ENCODE measurements around the gene CCDC7.
"Not testable (repeated sequence)": the region's sequence is repeated elsewhere in the genome, so short reads cannot be mapped to it uniquely, and the experiment has no call there.

Gene CCDC7

GRCh38 chr10:32582946-32583345 is 137.0 kb downstream of the CCDC7 start:
- DNase-seq = no peak

GRCh38 chr10:32598022-32598421 is 152.1 kb downstream of the CCDC7 start:
- not testable (repeated sequence) for DNase-seq

- DNase-seq = no peak
These were observed 154.4 kb downstream of the CCDC7 start for GRCh38 chr10:32600317-32600716.

- not testable (repeated sequence) for DNase-seq
These were observed 155.6 kb downstream of the CCDC7 start for GRCh38 chr10:32601562-32601961.

GRCh38 chr10:32605787-32606186 is 159.8 kb downstream of the CCDC7 start:
- no peak for DNase-seq

- DNase-seq = not testable (repeated sequence)
These were observed 164.6 kb downstream of the CCDC7 start for GRCh38 chr10:32610543-32610942.

GRCh38 chr10:32616438-32616837 is 170.5 kb downstream of the CCDC7 start:
- DNase-seq = no peak

GRCh38 chr10:32618482-32618881 is 172.5 kb downstream of the CCDC7 start:
- no peak for DNase-seq

GRCh38 chr10:32621969-32622368 is 176.0 kb downstream of the CCDC7 start:
- no peak for DNase-seq

- DNase-seq = peak in 1 of 2 experiments; percentile 0
These were observed 176.5 kb downstream of the CCDC7 start for GRCh38 chr10:32622409-32622808.

GRCh38 chr10:32627183-32627582 is 181.2 kb downstream of the CCDC7 start:
- DNase-seq = no peak

- DNase-seq = no peak
These were observed 184.0 kb downstream of the CCDC7 start for GRCh38 chr10:32629910-32630309.

- DNase-seq = no peak
These were observed 200.6 kb downstream of the CCDC7 start for GRCh38 chr10:32646535-32646934.

GRCh38 chr10:32650246-32650655 is 204.3 kb downstream of the CCDC7 start:
- DNase-seq = no peak

GRCh38 chr10:32657430-32657829 is 211.5 kb downstream of the CCDC7 start:
- DNase-seq = not testable (repeated sequence)

GRCh38 chr10:32661346-32661745 is 215.4 kb downstream of the CCDC7 start:
- no peak for DNase-seq

- no peak for DNase-seq
These were observed 235.0 kb downstream of the CCDC7 start for GRCh38 chr10:32680803-32681557.

GRCh38 chr10:32684291-32684690 is 238.4 kb downstream of the CCDC7 start:
- DNase-seq = no peak

- no peak for DNase-seq
These were observed 241.2 kb downstream of the CCDC7 start for GRCh38 chr10:32687116-32687515.

- no peak for DNase-seq
These were observed 241.6 kb downstream of the CCDC7 start for GRCh38 chr10:32687546-32687945.

- no peak for DNase-seq
These were observed 246.2 kb downstream of the CCDC7 start for GRCh38 chr10:32692174-32692573.

GRCh38 chr10:32693441-32693979 is 247.6 kb downstream of the CCDC7 start:
- no peak for DNase-seq

GRCh38 chr10:32699683-32700082 is 253.7 kb downstream of the CCDC7 start:
- not testable (repeated sequence) for DNase-seq

GRCh38 chr10:32713560-32713959 is 267.6 kb downstream of the CCDC7 start:
- DNase-seq = no peak

- DNase-seq = no peak
These were observed 285.6 kb downstream of the CCDC7 start for GRCh38 chr10:32731527-32731926.

All from NCI-H2081 (cell line).